ENCODE measurements around the gene LRRC8B.
A peak's percentile ranks its signal among the peaks of the same experiment; 100 is the strongest.

Gene LRRC8B

GRCh38 chr1:89632657-89633247, 108.1 kb downstream of the LRRC8B start, which contains the start of gene LRRC8C:
Gene LRRC8C (plus strand): TSS chr1:89633120. CDS start chr1:89686474, 53,354 bp downstream.
- no peaks in the 10 kb centered on the region for H3K9me3 ChIP-seq (ENCODE audit: insufficient read depth, low read length, severe bottlenecking)
- H4K20me1 ChIP-seq (ENCODE audit: insufficient read depth, low read length) = peaks cover 9% of the 10 kb centered on the region; the same call in 1 of the 2 replicates
- H3K36me3 ChIP-seq (ENCODE audit: insufficient read depth, low read length) = no peaks in the 10 kb centered on the region; the same call in 1 of the 2 replicates
- H3K27me3 ChIP-seq (ENCODE audit: insufficient read depth, low read length, poor library complexity) = no peaks in the 10 kb centered on the region
- DNase-seq (peak; percentile 84), ATAC-seq (ENCODE audit: insufficient read depth, low read depth) (peak; percentile 83)
- peaks cover 39% of the 10 kb centered on the region for H3K4me1 ChIP-seq (ENCODE audit: insufficient read depth, low read length)
- H3K27ac ChIP-seq (ENCODE audit: low read length) = peak within 1 kb of the TSS; percentile 87
- TF ChIP-seq CTCF (IDR thresholded peaks at IDR 0.05; ENCODE audit: borderline replicate concordance, extremely low read depth, low read length, poor library complexity, severe bottlenecking) (peak; percentile 76), EZH2 (IDR thresholded peaks at IDR 0.05; ENCODE audit: borderline replicate concordance, low read depth, low read length, severe bottlenecking) (no peak)
- H2AFZ ChIP-seq (ENCODE audit: low read depth, low read length) = peak within 1 kb of the TSS; percentile 91
- peak within 1 kb of the TSS; percentile 93 for H3K4me2 ChIP-seq (ENCODE audit: insufficient read depth, low read length)
- peaks cover 44% of the 10 kb centered on the region for H3K79me2 ChIP-seq (ENCODE audit: insufficient read depth, low read length)
- peak within 1 kb of the TSS; percentile 56 to 86 for H3K4me3 ChIP-seq (ENCODE audit: low read depth in 1 of 2, low read length in 2 of 2)
- peak within 1 kb of the TSS; percentile 94 for H3K9ac ChIP-seq (ENCODE audit: low read depth, low read length)

DNA sequence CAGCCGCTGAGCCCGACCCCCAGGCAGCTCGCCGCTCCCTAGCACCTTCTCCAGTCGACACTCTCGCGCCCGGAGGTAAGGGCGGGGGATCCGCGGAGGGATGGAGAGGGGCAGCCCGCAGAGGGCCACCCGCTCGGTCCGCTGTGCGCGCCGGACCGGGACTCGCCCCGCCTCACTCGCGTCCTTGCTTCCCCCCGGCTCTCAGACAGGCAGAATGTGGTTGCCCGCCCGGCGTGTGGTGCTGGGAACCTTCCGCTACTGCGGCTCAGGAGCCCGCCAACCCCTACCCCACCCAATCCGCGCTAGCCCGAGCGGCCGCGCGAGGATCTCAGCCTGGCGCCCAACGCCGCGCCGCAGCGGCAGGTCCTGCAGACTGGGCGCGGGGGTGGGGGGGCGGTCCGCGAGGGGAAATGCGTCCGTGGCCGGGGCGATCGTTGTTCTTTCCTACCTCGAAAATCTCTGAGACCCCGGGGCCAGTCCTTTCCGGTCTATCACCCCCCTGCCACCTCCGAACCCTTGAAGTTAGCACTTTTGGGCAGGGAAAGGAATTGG, 108.7 kb downstream of the LRRC8B start:
- no peaks in the 10 kb centered on the region; the same call in 1 of the 2 replicates for H3K36me3 ChIP-seq (ENCODE audit: insufficient read depth, low read length)
- DNase-seq (peak; percentile 74), ATAC-seq (ENCODE audit: insufficient read depth, low read depth) (peak; percentile 71)
- no peaks in the 10 kb centered on the region for H3K9me3 ChIP-seq (ENCODE audit: insufficient read depth, low read length, severe bottlenecking)
- peak overlapping the region; percentile 87 for H3K27ac ChIP-seq (ENCODE audit: low read length)
- peak overlapping the region; percentile 56 to 86 for H3K4me3 ChIP-seq (ENCODE audit: low read depth in 1 of 2, low read length in 2 of 2)
- H4K20me1 ChIP-seq (ENCODE audit: insufficient read depth, low read length) = peaks cover 9% of the 10 kb centered on the region; the same call in 1 of the 2 replicates
- H3K4me2 ChIP-seq (ENCODE audit: insufficient read depth, low read length) = peak overlapping the region; percentile 93
- H3K27me3 ChIP-seq (ENCODE audit: insufficient read depth, low read length, poor library complexity) = no peaks in the 10 kb centered on the region
- peak overlapping the region; percentile 94 for H3K9ac ChIP-seq (ENCODE audit: low read depth, low read length)
- peak overlapping the region; percentile 91 for H2AFZ ChIP-seq (ENCODE audit: low read depth, low read length)
- no peak for TF ChIP-seq EZH2 (IDR thresholded peaks at IDR 0.05; ENCODE audit: borderline replicate concordance, low read depth, low read length, severe bottlenecking)
- H3K79me2 ChIP-seq (ENCODE audit: insufficient read depth, low read length) = peaks cover 50% of the 10 kb centered on the region
- H3K4me1 ChIP-seq (ENCODE audit: insufficient read depth, low read length) = peaks cover 39% of the 10 kb centered on the region

DNA sequence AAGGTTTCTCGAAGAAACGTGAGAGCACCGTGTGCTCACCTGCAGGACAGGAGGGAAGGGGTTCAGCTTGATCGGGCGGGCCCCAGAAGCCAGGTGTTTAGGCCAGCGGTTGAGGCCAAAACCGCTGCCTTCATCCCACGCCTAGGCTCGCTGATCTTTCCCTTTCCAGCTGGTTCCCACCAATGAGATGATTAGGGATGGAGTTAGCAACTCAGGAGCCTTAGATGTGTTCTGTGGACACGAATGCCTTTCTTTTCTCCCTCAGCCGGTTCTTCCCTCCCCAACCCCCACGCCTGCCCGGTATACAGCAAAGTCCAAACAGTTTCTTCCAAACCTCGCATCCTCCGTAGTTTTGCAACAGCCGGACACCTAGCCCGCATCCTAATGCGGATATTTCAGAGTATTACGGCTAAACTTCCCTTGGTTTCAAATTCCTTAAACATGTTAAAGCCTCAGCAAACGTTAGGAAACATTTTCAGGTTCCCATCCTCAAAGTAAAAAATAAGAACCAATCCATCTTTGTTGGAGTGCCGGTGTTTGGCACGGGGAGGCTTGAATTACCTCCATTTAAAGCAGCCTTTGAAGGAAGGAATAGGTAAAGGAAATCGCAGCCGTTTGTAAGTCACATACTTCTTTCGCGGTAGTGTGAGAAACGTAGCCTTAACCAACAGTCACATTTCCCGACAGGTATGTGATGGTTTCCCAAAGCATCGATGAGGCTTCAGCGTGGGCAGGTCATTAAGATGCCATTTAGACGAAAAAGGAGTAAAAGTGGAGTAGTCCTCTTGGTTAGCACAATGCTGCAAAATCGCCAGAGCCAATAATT, 109.4 kb downstream of the LRRC8B start:
- peaks cover 9% of the 10 kb centered on the region; the same call in 1 of the 2 replicates for H4K20me1 ChIP-seq (ENCODE audit: insufficient read depth, low read length)
- peak overlapping the region; percentile 94 for H3K9ac ChIP-seq (ENCODE audit: low read depth, low read length)
- TF ChIP-seq EZH2 (IDR thresholded peaks at IDR 0.05; ENCODE audit: borderline replicate concordance, low read depth, low read length, severe bottlenecking) (no peak), CTCF (IDR thresholded peaks at IDR 0.05; ENCODE audit: borderline replicate concordance, extremely low read depth, low read length, poor library complexity, severe bottlenecking) (no peak)
- H3K4me3 ChIP-seq (ENCODE audit: low read depth in 1 of 2, low read length in 2 of 2) = peak overlapping the region; percentile 56 to 86
- peak overlapping the region; percentile 93 for H3K4me2 ChIP-seq (ENCODE audit: insufficient read depth, low read length)
- peak; percentile 29 for DNase-seq
- H3K27me3 ChIP-seq (ENCODE audit: insufficient read depth, low read length, poor library complexity) = no peaks in the 10 kb centered on the region
- no peaks in the 10 kb centered on the region; the same call in 1 of the 2 replicates for H3K36me3 ChIP-seq (ENCODE audit: insufficient read depth, low read length)
- H3K9me3 ChIP-seq (ENCODE audit: insufficient read depth, low read length, severe bottlenecking) = no peaks in the 10 kb centered on the region
- no peak; the same call in 2 of the 3 replicates for ATAC-seq (ENCODE audit: insufficient read depth, low read depth)
- H2AFZ ChIP-seq (ENCODE audit: low read depth, low read length) = peak overlapping the region; percentile 91
- peaks cover 39% of the 10 kb centered on the region for H3K4me1 ChIP-seq (ENCODE audit: insufficient read depth, low read length)
- H3K79me2 ChIP-seq (ENCODE audit: insufficient read depth, low read length) = peaks cover 56% of the 10 kb centered on the region
- peak overlapping the region; percentile 87 for H3K27ac ChIP-seq (ENCODE audit: low read length)

Data from DND-41 (cell line).